Measurements from ENCODE around the gene ZNF780B.

Gene ZNF780B

GRCh38 chr19:40025938-40026596, 30.0 kb downstream of the ZNF780B start:
- Histone ChIP-seq H3K36me3 (ENCODE audit: insufficient read depth, low read length) (no peaks in the 10 kb centered on the region), H3K27me3 (ENCODE audit: insufficient read depth, low read length) (no peaks in the 10 kb centered on the region), H3K4me1 (ENCODE audit: insufficient read depth, low read length, severe bottlenecking) (no peaks in the 10 kb centered on the region), H3K27ac (ENCODE audit: low read depth, low read length, poor library complexity, severe bottlenecking) (no peak overlapping the region), H3K9me2 (ENCODE audit: low read depth, low read length) (no peaks in the 10 kb centered on the region), H3K79me2 (ENCODE audit: insufficient read depth, low read length) (no peaks in the 10 kb centered on the region), H3K4me2 (ENCODE audit: low read length) (no peak overlapping the region), H3K9ac (ENCODE audit: low read length) (no peak overlapping the region), H3K9me3 (ENCODE audit: low read length) (peaks cover 45% of the 10 kb centered on the region), H2AFZ (ENCODE audit: low read length) (no peak overlapping the region), H4K20me1 (ENCODE audit: insufficient read depth, low read length) (no peaks in the 10 kb centered on the region), H3F3A (ENCODE audit: insufficient read depth, low read length) (no peaks in the 10 kb centered on the region), H3K4me3 (ENCODE audit: low read depth, low read length, poor library complexity, severe bottlenecking) (no peak overlapping the region)
- no peak for TF ChIP-seq CTCF (IDR thresholded peaks at IDR 0.05; ENCODE audit: low read length)
- TF ChIP-seq EZH2 (IDR thresholded peaks at IDR 0.05; ENCODE audit: borderline replicate concordance, low read length) = no peak

GRCh38 chr19:40023969-40024368, 32.1 kb downstream of the ZNF780B start:
- Histone ChIP-seq H3K4me3 (ENCODE audit: low read depth, low read length, poor library complexity, severe bottlenecking) (no peak overlapping the region), H3K4me2 (ENCODE audit: low read length) (no peak overlapping the region), H3K27me3 (ENCODE audit: insufficient read depth, low read length) (no peaks in the 10 kb centered on the region), H3K79me2 (ENCODE audit: insufficient read depth, low read length) (no peaks in the 10 kb centered on the region), H3K9me2 (ENCODE audit: low read depth, low read length) (no peaks in the 10 kb centered on the region), H3K27ac (ENCODE audit: low read depth, low read length, poor library complexity, severe bottlenecking) (no peak overlapping the region), H3K9ac (ENCODE audit: low read length) (no peak overlapping the region), H3K4me1 (ENCODE audit: insufficient read depth, low read length, severe bottlenecking) (no peaks in the 10 kb centered on the region), H3K9me3 (ENCODE audit: low read length) (peaks cover 40% of the 10 kb centered on the region), H4K20me1 (ENCODE audit: insufficient read depth, low read length) (no peaks in the 10 kb centered on the region), H2AFZ (ENCODE audit: low read length) (no peak overlapping the region), H3K36me3 (ENCODE audit: insufficient read depth, low read length) (no peaks in the 10 kb centered on the region), H3F3A (ENCODE audit: insufficient read depth, low read length) (no peaks in the 10 kb centered on the region)
- TF ChIP-seq CTCF (IDR thresholded peaks at IDR 0.05; ENCODE audit: low read length) = no peak

GRCh38 chr19:40013991-40014390, 42.0 kb downstream of the ZNF780B start:
- Histone ChIP-seq H3K27ac (ENCODE audit: low read depth, low read length, poor library complexity, severe bottlenecking) (no peak overlapping the region), H3K27me3 (ENCODE audit: insufficient read depth, low read length) (no peaks in the 10 kb centered on the region), H2AFZ (ENCODE audit: low read length) (no peak overlapping the region), H3K79me2 (ENCODE audit: insufficient read depth, low read length) (no peaks in the 10 kb centered on the region), H3K36me3 (ENCODE audit: insufficient read depth, low read length) (peaks cover 52% of the 10 kb centered on the region), H3K9me2 (ENCODE audit: low read depth, low read length) (no peaks in the 10 kb centered on the region), H3K4me1 (ENCODE audit: insufficient read depth, low read length, severe bottlenecking) (no peaks in the 10 kb centered on the region), H4K20me1 (ENCODE audit: insufficient read depth, low read length) (no peaks in the 10 kb centered on the region), H3F3A (ENCODE audit: insufficient read depth, low read length) (0 out of 2 replicates have a peak, but pooled peaks cover 4% of the 10 kb centered on the region), H3K9ac (ENCODE audit: low read length) (no peak overlapping the region), H3K4me2 (ENCODE audit: low read length) (no peak overlapping the region), H3K9me3 (ENCODE audit: low read length) (peaks cover 42% of the 10 kb centered on the region), H3K4me3 (ENCODE audit: low read depth, low read length, poor library complexity, severe bottlenecking) (no peak overlapping the region)
- TF ChIP-seq CTCF (IDR thresholded peaks at IDR 0.05; ENCODE audit: low read length) (no peak), EZH2 (IDR thresholded peaks at IDR 0.05; ENCODE audit: borderline replicate concordance, low read length) (no peak)
